DMS153 (cell line): ENCODE results near the gene HK1.

Source experiments
- DNase-seq: peaks from one replicate; lab custom pipeline; 2025; lab: John Stamatoyannopoulos, UW

The HK1 gene

GRCh38 chr10:69375307-69376151, 97.2 kb downstream of the HK1 start:
- no peak for DNase-seq

- no peak for DNase-seq
Measured at GRCh38 chr10:69376662-69377061, 98.4 kb downstream of the HK1 start.

- DNase-seq = no peak
Measured at GRCh38 chr10:69377191-69377590, 98.9 kb downstream of the HK1 start.

GRCh38 chr10:69377933-69378332, 99.6 kb downstream of the HK1 start:
- no peak for DNase-seq

- no peak for DNase-seq
Measured at GRCh38 chr10:69379800-69380199, 101.5 kb downstream of the HK1 start.

GRCh38 chr10:69382382-69383117, 104.3 kb downstream of the HK1 start:
- DNase-seq = no peak

GRCh38 chr10:69383558-69383957, 105.3 kb downstream of the HK1 start:
- no peak for DNase-seq

GRCh38 chr10:69384320-69384719, 106.0 kb downstream of the HK1 start:
- DNase-seq = no peak

- no peak for DNase-seq
Measured at GRCh38 chr10:69385454-69386350, 107.4 kb downstream of the HK1 start.

GRCh38 chr10:69387500-69387899, 109.2 kb downstream of the HK1 start:
- no peak for DNase-seq

GRCh38 chr10:69388488-69388887, 110.2 kb downstream of the HK1 start:
- no peak for DNase-seq

- peak; percentile 63 for DNase-seq
Measured at GRCh38 chr10:69389827-69390490, 111.7 kb downstream of the HK1 start.

- DNase-seq = no peak
Measured at GRCh38 chr10:69391158-69391557, 112.9 kb downstream of the HK1 start.

GRCh38 chr10:69392481-69393000, 114.2 kb downstream of the HK1 start:
- DNase-seq = peak; percentile 74

- no peak for DNase-seq
Measured at GRCh38 chr10:69394020-69394419, 115.7 kb downstream of the HK1 start.

GRCh38 chr10:69397972-69398371, 119.7 kb downstream of the HK1 start:
- no peak for DNase-seq

- DNase-seq = no peak
Measured at GRCh38 chr10:69398466-69398865, 120.2 kb downstream of the HK1 start.

- DNase-seq = no peak
Measured at GRCh38 chr10:69400936-69401335, 122.6 kb downstream of the HK1 start.

- DNase-seq = no peak
Measured at GRCh38 chr10:69401416-69401815, 123.1 kb downstream of the HK1 start.

GRCh38 chr10:69402386-69402785, 124.1 kb downstream of the HK1 start:
- DNase-seq = no peak

- DNase-seq = no peak
Measured at GRCh38 chr10:69403066-69403465, 124.8 kb downstream of the HK1 start.

GRCh38 chr10:69403519-69403918, 125.2 kb downstream of the HK1 start:
- DNase-seq = no peak
